ENCODE data around the gene AREG.

Gene AREG

DNA sequence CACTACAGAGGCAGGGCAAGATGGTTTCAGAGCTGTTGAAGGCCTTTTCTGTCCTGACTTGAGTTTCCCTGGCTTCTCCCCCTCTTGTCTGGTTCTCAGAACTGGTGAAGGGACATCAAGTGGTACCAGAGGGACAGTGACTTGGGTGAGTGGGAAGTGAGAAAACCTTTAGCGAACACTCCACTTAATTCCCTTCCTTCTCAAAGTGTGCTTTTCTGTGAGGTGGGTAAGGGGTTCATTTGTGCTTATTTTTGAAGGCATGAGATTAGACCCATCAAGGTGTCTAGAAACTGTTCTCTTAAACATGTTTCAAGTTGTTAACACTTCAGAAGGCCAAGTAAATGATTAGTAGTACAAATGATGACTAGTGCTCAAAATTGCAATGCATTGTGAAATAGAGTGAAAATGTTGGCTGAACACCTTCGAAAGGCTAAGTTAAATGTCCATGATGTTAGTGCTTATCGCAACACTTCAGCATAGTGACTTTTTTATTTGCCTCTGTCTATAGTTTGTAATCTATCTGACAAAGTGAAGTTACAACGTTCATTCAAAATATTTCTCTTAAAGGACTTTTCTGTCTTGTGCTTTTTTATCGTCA, 2.8 kb downstream of the AREG start:
- CTCF ChIA-PET = no interaction called here
- TF ChIP-seq BHLHE40 (IDR thresholded peaks at IDR 0.05; ENCODE audit: borderline replicate concordance) = no peak
- TF ChIP-seq ARNT (IDR thresholded peaks at IDR 0.05) = no peak
- TF ChIP-seq CTBP1 (IDR thresholded peaks at IDR 0.05; ENCODE audit: borderline replicate concordance) = no peak
- no peak for TF ChIP-seq HDGF (IDR thresholded peaks at IDR 0.05; ENCODE audit: borderline replicate concordance)
- no peak for TF ChIP-seq LEF1 (IDR thresholded peaks at IDR 0.05; ENCODE audit: borderline replicate concordance)
- TF ChIP-seq ZNF384 (IDR thresholded peaks at IDR 0.05) = no peak
- TF ChIP-seq SUZ12 (IDR thresholded peaks at IDR 0.05) = no peak
- no peak for TF ChIP-seq TARDBP (IDR thresholded peaks at IDR 0.05)
- TF ChIP-seq SP1 (IDR thresholded peaks at IDR 0.05) = no peak
- no peak for DNase-seq (ENCODE audit: extremely low spot score)
- POLR2A ChIA-PET = no interaction called here

DNA sequence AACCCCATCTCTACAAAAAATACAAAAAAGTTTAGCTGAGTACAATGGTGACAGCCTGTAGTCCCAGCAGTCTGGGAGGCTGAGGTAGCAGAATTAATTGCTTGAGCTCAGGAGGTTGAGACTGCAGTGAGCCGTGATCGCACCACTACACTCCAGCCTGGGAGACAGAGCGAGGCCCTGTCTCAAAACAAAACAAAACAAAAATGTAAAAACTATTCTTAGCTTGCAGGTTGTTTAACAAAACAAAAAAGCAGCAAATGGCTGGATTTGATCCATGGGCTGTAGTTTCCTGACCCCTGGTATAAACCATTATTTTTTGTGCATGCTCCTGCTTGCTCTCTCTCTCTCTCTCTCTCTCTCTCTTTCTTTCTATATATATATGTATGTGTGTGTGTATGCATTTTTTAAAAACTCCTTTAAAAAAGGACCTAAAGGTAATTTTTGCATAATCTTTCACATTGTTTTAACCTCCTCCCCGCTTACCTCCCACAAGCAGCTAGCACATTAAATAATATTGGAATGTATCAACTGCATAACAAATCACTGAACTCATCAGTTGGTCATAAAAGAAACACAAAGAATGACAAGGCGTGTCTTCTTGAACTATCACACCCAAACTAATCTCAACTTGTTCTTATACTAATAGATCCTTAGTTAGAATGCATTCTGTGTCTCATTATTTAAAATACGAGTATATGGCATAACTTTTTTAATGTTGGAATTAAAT, 4.8 kb downstream of the AREG start:
- CTCF ChIA-PET = no interaction called here
- POLR2A ChIA-PET = no interaction called here
- no peak for DNase-seq (ENCODE audit: extremely low spot score)
- TF ChIP-seq FOXM1 (IDR thresholded peaks at IDR 0.05; ENCODE audit: borderline replicate concordance) (no peak), CTBP1 (IDR thresholded peaks at IDR 0.05; ENCODE audit: borderline replicate concordance) (no peak), BHLHE40 (IDR thresholded peaks at IDR 0.05; ENCODE audit: borderline replicate concordance) (no peak), NFRKB (IDR thresholded peaks at IDR 0.05) (no peak), SP1 (IDR thresholded peaks at IDR 0.05) (no peak), ELF4 (IDR thresholded peaks at IDR 0.05) (no peak), FOXA1 (IDR thresholded peaks at IDR 0.05) (no peak), LEF1 (IDR thresholded peaks at IDR 0.05; ENCODE audit: borderline replicate concordance) (no peak), TARDBP (IDR thresholded peaks at IDR 0.05) (no peak), FOXK2 (IDR thresholded peaks at IDR 0.05) (no peak), L3MBTL2 (conservative IDR thresholded peaks at IDR 0.05) (no peak), ZNF384 (IDR thresholded peaks at IDR 0.05) (no peak), HDGF (IDR thresholded peaks at IDR 0.05; ENCODE audit: borderline replicate concordance) (no peak), ARNT (IDR thresholded peaks at IDR 0.05) (no peak), SUZ12 (IDR thresholded peaks at IDR 0.05) (no peak)
- TF ChIP-seq, protein P1, sequence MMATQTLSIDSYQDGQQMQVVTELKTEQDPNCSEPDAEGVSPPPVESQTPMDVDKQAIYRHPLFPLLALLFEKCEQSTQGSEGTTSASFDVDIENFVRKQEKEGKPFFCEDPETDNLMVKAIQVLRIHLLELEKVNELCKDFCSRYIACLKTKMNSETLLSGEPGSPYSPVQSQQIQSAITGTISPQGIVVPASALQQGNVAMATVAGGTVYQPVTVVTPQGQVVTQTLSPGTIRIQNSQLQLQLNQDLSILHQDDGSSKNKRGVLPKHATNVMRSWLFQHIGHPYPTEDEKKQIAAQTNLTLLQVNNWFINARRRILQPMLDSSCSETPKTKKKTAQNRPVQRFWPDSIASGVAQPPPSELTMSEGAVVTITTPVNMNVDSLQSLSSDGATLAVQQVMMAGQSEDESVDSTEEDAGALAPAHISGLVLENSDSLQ (IDR thresholded peaks at IDR 0.05) = no peak

DNA sequence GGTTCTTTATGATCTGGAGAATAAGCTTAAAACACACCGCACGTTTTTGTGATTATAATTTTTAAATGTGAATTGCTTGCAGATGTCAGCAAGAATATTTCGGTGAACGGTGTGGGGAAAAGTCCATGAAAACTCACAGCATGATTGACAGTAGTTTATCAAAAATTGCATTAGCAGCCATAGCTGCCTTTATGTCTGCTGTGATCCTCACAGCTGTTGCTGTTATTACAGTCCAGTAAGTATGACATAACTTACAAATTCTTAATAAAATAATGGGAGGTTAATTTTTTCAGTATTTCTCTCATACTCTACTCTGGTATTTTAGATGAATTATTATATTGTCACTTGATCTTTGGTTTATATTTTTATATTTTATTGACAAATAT, 5.4 kb downstream of the AREG start:
- DNase-seq (ENCODE audit: extremely low spot score) = no peak
- TF ChIP-seq FOXK2 (IDR thresholded peaks at IDR 0.05) (no peak), FOXM1 (IDR thresholded peaks at IDR 0.05; ENCODE audit: borderline replicate concordance) (no peak), NFRKB (IDR thresholded peaks at IDR 0.05) (no peak), LEF1 (IDR thresholded peaks at IDR 0.05; ENCODE audit: borderline replicate concordance) (no peak), L3MBTL2 (conservative IDR thresholded peaks at IDR 0.05) (no peak)
- POLR2A ChIA-PET = no interaction called here
- CTCF ChIA-PET = no interaction called here

DNA sequence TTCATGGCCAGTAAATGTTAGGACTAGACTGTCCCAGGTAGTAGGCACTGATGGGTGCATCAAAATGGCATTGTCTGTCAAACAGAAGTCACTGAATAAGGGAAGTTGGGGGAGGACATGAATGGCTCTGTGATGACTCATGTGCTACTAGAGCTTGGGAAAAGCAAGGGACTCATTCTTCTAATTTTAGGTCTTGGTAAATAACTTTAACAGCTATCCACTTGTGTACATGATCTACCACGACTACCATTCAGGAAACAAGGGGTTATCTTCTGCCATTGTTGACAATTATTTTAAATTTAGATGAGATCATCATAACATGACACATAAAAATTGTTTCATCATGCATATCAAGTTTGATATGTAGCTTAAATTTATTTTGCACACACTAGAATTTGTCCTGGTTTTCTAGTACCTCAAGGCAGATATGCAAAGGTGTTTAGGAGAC, 6.3 kb downstream of the AREG start:
- ChIA-PET POLR2A (no interaction called here), CTCF (no interaction called here)
- TF ChIP-seq SUZ12 (IDR thresholded peaks at IDR 0.05) (no peak), BHLHE40 (IDR thresholded peaks at IDR 0.05; ENCODE audit: borderline replicate concordance) (no peak), FOXM1 (IDR thresholded peaks at IDR 0.05; ENCODE audit: borderline replicate concordance) (no peak), NFRKB (IDR thresholded peaks at IDR 0.05) (no peak), ARNT (IDR thresholded peaks at IDR 0.05) (no peak), ELF4 (IDR thresholded peaks at IDR 0.05) (no peak), FOXK2 (IDR thresholded peaks at IDR 0.05) (no peak), HDGF (IDR thresholded peaks at IDR 0.05; ENCODE audit: borderline replicate concordance) (no peak), LEF1 (IDR thresholded peaks at IDR 0.05; ENCODE audit: borderline replicate concordance) (no peak), CTBP1 (IDR thresholded peaks at IDR 0.05; ENCODE audit: borderline replicate concordance) (no peak), L3MBTL2 (conservative IDR thresholded peaks at IDR 0.05) (no peak), FOXA1 (IDR thresholded peaks at IDR 0.05) (no peak)
- TF ChIP-seq, protein P1 (IDR thresholded peaks at IDR 0.05) = no peak
- no peak for DNase-seq (ENCODE audit: extremely low spot score)

DNA sequence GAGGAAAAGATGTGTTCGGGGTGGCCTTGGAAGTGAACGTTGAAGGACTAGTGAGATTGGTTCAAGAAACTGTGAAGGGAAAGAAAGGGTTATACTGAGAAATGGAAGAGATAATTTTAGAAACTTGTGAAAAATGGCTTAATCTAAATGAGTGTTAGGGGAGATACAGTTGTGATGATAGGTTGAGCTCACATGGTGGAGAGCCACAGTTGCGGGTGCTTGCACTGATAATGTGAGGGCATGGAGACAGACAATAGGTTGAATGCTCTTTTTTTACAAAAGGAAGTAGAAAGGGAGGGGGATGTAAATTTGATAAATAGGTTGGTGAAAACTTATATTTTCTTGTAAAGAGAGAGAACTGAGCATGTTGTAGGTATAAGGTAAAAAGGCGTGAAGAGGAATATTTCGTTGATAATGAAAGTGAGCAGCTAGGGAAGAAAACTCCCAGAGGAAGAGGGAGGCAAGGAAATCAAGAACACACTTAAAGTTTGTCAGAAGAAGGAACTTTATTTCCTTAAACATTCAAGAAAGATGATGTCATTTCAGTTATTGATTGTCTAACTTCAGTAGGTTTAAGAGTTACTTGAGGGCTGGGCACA, 8.2 kb downstream of the AREG start:
- no peak for TF ChIP-seq LEF1 (IDR thresholded peaks at IDR 0.05; ENCODE audit: borderline replicate concordance)
- POLR2A ChIA-PET = no interaction called here
- CTCF ChIA-PET = no interaction called here
- no peak for DNase-seq (ENCODE audit: extremely low spot score)

DNA sequence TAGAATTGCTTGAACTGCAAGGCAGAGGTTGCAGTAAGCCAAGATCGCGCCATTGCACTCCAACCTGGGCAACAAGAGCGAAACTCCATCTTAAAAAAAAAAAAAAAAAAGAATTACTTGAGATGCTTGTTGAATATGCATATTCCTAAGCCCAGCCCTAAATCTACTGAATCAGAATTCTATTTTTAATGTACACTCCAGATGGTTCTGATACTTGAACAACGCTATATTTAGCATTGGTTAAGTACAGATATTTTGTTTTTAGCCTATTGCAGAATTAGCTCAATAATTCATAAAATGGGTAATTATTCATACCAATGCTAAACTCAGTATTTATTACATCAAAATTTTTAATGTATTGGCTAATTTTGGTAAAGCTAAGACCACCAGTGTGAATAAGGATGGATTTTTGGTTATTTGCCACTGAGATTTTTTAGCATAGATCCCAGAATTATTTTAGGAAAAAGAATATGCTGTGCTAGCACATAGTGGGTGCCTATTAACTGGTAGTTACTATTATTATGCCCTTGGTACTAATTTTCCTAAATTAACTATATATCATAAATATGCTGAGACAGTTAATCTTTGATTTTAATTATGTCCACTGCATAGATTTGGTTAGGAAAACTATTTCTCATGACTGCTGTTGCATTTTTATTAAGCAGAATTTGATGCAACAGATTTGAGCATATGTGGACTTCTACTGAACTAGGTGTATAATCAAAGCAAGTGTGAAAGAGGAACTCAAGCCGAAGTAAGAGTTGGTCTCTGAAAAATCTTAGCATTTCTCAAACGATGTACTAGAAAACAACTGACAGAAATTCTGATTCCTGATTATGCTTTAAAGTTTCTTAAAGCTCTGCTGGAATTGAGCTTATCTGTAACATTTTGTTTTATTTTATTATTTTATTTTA, 9.2 kb downstream of the AREG start:
- no peak for DNase-seq (ENCODE audit: extremely low spot score)
- ChIA-PET CTCF (no interaction called here), POLR2A (no interaction called here)
- no peak for TF ChIP-seq FOXA1 (IDR thresholded peaks at IDR 0.05)
- TF ChIP-seq, protein P1 (IDR thresholded peaks at IDR 0.05) = no peak
- no peak for TF ChIP-seq BHLHE40 (IDR thresholded peaks at IDR 0.05; ENCODE audit: borderline replicate concordance)
- no peak for TF ChIP-seq CTBP1 (IDR thresholded peaks at IDR 0.05; ENCODE audit: borderline replicate concordance)
- no peak for TF ChIP-seq LEF1 (IDR thresholded peaks at IDR 0.05; ENCODE audit: borderline replicate concordance)
- TF ChIP-seq FOXK2 (IDR thresholded peaks at IDR 0.05) = no peak
- no peak for TF ChIP-seq FOXM1 (IDR thresholded peaks at IDR 0.05; ENCODE audit: borderline replicate concordance)
- no peak for TF ChIP-seq TARDBP (IDR thresholded peaks at IDR 0.05)
- TF ChIP-seq L3MBTL2 (conservative IDR thresholded peaks at IDR 0.05) = no peak
- TF ChIP-seq ELF4 (IDR thresholded peaks at IDR 0.05) = no peak
- no peak for TF ChIP-seq ZNF384 (IDR thresholded peaks at IDR 0.05)
- no peak for TF ChIP-seq SP1 (IDR thresholded peaks at IDR 0.05)
- no peak for TF ChIP-seq SUZ12 (IDR thresholded peaks at IDR 0.05)
- no peak for TF ChIP-seq ARNT (IDR thresholded peaks at IDR 0.05)
- TF ChIP-seq NFRKB (IDR thresholded peaks at IDR 0.05) = no peak
- no peak for TF ChIP-seq HDGF (IDR thresholded peaks at IDR 0.05; ENCODE audit: borderline replicate concordance)
